ENCODE results near the gene KAT5.

DNA sequence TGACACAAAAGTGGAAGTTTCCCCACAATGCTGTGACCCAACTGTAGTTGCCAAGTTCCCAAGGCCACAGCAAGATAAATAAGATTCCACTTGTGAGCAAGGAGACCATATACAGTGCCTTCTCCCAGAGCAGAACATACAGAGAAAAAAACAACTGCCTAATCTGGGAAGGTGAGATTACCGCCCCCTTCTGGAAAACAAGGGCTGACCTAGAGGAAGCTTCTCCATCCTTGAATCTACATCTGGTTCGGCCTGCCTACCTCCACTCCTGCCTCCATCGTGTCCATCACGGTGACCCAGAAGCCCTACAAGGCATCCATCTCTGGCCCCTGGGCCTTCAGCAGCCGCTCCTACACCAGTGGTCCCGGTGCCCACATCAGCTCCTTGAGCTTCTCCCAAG, 14.6 kb downstream of the KAT5 start:
- TF ChIP-seq, protein P1, sequence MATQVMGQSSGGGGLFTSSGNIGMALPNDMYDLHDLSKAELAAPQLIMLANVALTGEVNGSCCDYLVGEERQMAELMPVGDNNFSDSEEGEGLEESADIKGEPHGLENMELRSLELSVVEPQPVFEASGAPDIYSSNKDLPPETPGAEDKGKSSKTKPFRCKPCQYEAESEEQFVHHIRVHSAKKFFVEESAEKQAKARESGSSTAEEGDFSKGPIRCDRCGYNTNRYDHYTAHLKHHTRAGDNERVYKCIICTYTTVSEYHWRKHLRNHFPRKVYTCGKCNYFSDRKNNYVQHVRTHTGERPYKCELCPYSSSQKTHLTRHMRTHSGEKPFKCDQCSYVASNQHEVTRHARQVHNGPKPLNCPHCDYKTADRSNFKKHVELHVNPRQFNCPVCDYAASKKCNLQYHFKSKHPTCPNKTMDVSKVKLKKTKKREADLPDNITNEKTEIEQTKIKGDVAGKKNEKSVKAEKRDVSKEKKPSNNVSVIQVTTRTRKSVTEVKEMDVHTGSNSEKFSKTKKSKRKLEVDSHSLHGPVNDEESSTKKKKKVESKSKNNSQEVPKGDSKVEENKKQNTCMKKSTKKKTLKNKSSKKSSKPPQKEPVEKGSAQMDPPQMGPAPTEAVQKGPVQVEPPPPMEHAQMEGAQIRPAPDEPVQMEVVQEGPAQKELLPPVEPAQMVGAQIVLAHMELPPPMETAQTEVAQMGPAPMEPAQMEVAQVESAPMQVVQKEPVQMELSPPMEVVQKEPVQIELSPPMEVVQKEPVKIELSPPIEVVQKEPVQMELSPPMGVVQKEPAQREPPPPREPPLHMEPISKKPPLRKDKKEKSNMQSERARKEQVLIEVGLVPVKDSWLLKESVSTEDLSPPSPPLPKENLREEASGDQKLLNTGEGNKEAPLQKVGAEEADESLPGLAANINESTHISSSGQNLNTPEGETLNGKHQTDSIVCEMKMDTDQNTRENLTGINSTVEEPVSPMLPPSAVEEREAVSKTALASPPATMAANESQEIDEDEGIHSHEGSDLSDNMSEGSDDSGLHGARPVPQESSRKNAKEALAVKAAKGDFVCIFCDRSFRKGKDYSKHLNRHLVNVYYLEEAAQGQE (IDR thresholded peaks at IDR 0.05; ENCODE audit: insufficient replicate concordance, low read depth) = no peak
- TF ChIP-seq, protein P2, sequence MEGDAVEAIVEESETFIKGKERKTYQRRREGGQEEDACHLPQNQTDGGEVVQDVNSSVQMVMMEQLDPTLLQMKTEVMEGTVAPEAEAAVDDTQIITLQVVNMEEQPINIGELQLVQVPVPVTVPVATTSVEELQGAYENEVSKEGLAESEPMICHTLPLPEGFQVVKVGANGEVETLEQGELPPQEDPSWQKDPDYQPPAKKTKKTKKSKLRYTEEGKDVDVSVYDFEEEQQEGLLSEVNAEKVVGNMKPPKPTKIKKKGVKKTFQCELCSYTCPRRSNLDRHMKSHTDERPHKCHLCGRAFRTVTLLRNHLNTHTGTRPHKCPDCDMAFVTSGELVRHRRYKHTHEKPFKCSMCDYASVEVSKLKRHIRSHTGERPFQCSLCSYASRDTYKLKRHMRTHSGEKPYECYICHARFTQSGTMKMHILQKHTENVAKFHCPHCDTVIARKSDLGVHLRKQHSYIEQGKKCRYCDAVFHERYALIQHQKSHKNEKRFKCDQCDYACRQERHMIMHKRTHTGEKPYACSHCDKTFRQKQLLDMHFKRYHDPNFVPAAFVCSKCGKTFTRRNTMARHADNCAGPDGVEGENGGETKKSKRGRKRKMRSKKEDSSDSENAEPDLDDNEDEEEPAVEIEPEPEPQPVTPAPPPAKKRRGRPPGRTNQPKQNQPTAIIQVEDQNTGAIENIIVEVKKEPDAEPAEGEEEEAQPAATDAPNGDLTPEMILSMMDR (IDR thresholded peaks at IDR 0.05; ENCODE audit: insufficient read depth, low read length) = no peak

Data from HL-60 (cell line).